Measurements from ENCODE around the gene PDE9A. TPM values are rescaled to one million over a fixed set of nuclear protein-coding genes. Genes with fewer than 3 reads are reported as not detected.

Gene PDE9A
- total RNA-seq, 1 experiment from 2014 or later: not detected

DNA sequence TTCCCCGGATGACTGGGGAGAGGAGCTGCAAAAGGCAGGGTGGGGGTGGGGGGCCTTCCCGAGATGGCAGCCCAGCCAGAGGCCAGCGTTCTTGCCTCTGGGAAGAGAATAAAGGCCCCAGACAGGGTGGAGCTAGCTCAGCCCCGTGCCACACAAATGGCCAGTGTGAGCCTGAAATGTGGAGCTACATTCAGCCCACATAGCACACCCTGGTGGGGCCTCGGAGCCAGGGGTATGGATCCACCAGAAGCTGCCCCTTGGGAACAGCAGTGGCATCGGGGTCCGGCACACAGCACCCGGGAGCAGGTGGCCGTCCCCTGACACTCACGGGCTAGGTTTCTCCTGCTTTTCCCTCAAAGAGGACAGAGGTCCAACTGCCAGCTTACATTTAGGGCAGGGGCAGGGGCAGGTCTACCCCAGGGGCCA lies 93.9 kb downstream of the PDE9A start:
- Histone ChIP-seq H3K9ac (ENCODE audit: low read length) (no peak overlapping the region), H3K4me1 (ENCODE audit: low read length) (no peaks in the 10 kb centered on the region), H3K79me2 (ENCODE audit: low read length) (no peaks in the 10 kb centered on the region), H3K4me2 (ENCODE audit: low read depth, low read length, poor library complexity, severe bottlenecking) (no peak overlapping the region), H4K20me1 (ENCODE audit: insufficient read depth, low read depth, low read length) (0 out of 2 replicates have a peak, but pooled peaks cover 4% of the 10 kb centered on the region), H3K27ac (ENCODE audit: low read length) (no peak overlapping the region), H3K27me3 (ENCODE audit: low read length) (no peaks in the 10 kb centered on the region), H3K4me3 (ENCODE audit: low read length) (no peak overlapping the region), H3K9me3 (ENCODE audit: low read length) (no peaks in the 10 kb centered on the region), H2AFZ (ENCODE audit: low read length) (no peak overlapping the region), H3K9me2 (replicated peaks; ENCODE audit: insufficient read depth, low read length) (no peaks in the 10 kb centered on the region), H3K36me3 (ENCODE audit: insufficient read depth, low read length) (no peaks in the 10 kb centered on the region)
- no peak for DNase-seq

DNA sequence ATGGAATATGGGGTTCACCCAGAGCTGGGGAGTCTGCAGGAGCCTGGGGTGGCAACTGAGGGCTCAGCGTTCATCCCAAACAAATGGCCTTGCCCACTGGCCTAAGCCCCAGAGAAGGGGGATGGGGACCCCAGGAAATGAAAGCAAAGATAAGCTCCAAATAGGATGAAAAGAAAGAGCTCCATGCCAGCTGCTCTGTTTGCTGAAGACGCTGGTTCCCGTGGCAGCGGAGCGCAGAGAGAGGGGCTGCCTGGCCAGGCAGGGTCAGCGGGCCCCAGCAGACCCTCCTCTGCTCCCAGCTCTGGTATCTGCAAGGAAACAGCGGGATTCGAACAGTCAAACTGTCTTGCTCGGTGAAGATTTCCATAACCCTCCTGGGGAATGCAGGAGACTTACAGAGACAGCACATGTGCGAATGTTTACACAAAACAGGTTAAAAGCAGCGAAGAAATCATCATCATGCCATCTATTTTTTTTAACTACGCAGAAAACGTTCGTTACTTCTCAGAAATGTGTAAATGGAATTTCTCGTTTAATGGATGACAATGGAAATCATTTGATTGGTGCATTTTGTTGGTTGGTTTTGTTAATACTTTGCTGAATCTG lies 94.4 kb downstream of the PDE9A start:
- no peaks in the 10 kb centered on the region for H3K9me3 ChIP-seq (ENCODE audit: low read length)
- no peak overlapping the region for H3K4me3 ChIP-seq (ENCODE audit: low read length)
- no peak overlapping the region for H3K4me2 ChIP-seq (ENCODE audit: low read depth, low read length, poor library complexity, severe bottlenecking)
- no peak overlapping the region for H2AFZ ChIP-seq (ENCODE audit: low read length)
- no peaks in the 10 kb centered on the region for H3K9me2 ChIP-seq (replicated peaks; ENCODE audit: insufficient read depth, low read length)
- no peaks in the 10 kb centered on the region for H3K4me1 ChIP-seq (ENCODE audit: low read length)
- no peaks in the 10 kb centered on the region for H3K79me2 ChIP-seq (ENCODE audit: low read length)
- no peak overlapping the region for H3K27ac ChIP-seq (ENCODE audit: low read length)
- H3K27me3 ChIP-seq (ENCODE audit: low read length): no peaks in the 10 kb centered on the region
- no peak for DNase-seq
- 0 out of 2 replicates have a peak, but pooled peaks cover 4% of the 10 kb centered on the region for H4K20me1 ChIP-seq (ENCODE audit: insufficient read depth, low read depth, low read length)
- no peaks in the 10 kb centered on the region for H3K36me3 ChIP-seq (ENCODE audit: insufficient read depth, low read length)
- no peak overlapping the region for H3K9ac ChIP-seq (ENCODE audit: low read length)

DNA sequence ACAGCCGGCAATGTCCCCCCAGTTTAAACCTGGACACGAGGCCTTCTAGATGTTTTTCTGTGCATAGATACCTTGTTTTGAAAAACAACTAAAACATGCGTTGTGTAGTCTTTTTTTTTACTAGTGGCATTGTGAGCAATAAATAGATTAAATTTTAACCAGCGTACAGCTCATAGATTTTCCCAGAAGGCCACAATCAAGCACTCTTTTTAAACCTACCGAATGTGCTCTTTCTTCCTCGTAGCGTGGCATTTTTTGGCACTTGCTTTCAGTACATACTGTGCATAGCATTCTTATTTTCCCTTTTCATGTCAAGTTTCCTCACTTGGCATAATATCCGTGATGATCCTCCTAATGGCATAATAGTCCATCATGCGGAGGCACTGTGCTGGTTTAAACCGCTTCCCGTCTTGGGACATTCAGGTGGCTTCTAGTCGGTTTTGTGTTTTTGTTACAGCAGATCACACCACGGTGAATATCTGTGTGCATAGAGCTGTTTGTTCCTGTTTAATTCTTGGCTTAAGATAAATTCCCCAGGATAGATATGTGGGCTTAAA lies 95.3 kb downstream of the PDE9A start:
- H4K20me1 ChIP-seq (ENCODE audit: insufficient read depth, low read depth, low read length): 0 out of 2 replicates have a peak, but pooled peaks cover 4% of the 10 kb centered on the region
- no peak for DNase-seq
- H3K79me2 ChIP-seq (ENCODE audit: low read length): no peaks in the 10 kb centered on the region
- no peak overlapping the region for H3K4me2 ChIP-seq (ENCODE audit: low read depth, low read length, poor library complexity, severe bottlenecking)
- no peaks in the 10 kb centered on the region for H3K9me2 ChIP-seq (replicated peaks; ENCODE audit: insufficient read depth, low read length)
- H3K9ac ChIP-seq (ENCODE audit: low read length): no peak overlapping the region
- H3K4me3 ChIP-seq (ENCODE audit: low read length): no peak overlapping the region
- no peaks in the 10 kb centered on the region for H3K4me1 ChIP-seq (ENCODE audit: low read length)
- H3K36me3 ChIP-seq (ENCODE audit: insufficient read depth, low read length): no peaks in the 10 kb centered on the region
- H3K9me3 ChIP-seq (ENCODE audit: low read length): no peaks in the 10 kb centered on the region
- no peak overlapping the region for H3K27ac ChIP-seq (ENCODE audit: low read length)
- no peaks in the 10 kb centered on the region for H3K27me3 ChIP-seq (ENCODE audit: low read length)
- H2AFZ ChIP-seq (ENCODE audit: low read length): no peak overlapping the region

DNA sequence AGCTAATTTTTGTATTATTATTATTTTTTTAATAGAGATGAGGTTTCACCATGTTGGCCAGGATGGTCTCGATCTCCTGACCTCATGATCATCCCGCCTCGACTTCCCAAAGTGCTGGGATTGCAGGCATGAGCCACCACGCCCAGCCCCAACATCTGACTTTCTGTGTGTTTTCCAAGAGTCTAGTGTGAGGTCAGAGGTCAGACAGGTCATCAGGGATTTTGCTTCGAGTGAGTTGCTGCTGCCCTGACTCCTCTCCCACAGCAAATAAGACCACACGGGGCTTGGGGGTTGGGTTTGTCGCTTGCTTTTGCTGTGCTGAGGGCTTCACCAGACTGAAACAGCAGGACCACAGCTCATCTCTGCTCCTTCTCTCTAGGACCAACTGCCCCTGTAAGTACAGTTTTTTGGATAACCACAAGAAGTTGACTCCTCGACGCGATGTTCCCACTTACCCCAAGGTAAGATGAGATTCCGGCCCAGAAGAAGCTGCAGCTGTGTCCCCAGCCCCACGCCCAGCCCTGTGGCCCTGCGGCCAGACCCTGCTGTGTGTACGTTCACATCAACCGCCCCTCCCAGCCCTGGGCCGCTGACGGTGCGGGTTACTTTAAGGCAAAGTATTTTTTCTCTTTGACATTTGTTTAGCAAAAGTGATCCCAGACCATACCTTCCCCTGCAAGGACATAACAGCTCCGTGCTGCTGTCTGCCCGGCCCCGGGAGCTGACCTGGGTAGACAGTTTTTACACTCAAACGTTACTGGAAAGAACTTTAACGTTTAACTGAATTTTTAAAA lies 97.5 kb downstream of the PDE9A start:
- Histone ChIP-seq H3K4me3 (ENCODE audit: low read length) (no peak overlapping the region), H3K4me2 (ENCODE audit: low read depth, low read length, poor library complexity, severe bottlenecking) (no peak overlapping the region), H3K4me1 (ENCODE audit: low read length) (no peaks in the 10 kb centered on the region), H3K79me2 (ENCODE audit: low read length) (no peaks in the 10 kb centered on the region), H3K36me3 (ENCODE audit: insufficient read depth, low read length) (no peaks in the 10 kb centered on the region), H3K27ac (ENCODE audit: low read length) (no peak overlapping the region), H4K20me1 (ENCODE audit: insufficient read depth, low read depth, low read length) (0 out of 2 replicates have a peak, but pooled peaks cover 4% of the 10 kb centered on the region), H3K9me2 (replicated peaks; ENCODE audit: insufficient read depth, low read length) (no peaks in the 10 kb centered on the region), H3K9ac (ENCODE audit: low read length) (no peak overlapping the region), H3K9me3 (ENCODE audit: low read length) (no peaks in the 10 kb centered on the region), H2AFZ (ENCODE audit: low read length) (no peak overlapping the region), H3K27me3 (ENCODE audit: low read length) (no peaks in the 10 kb centered on the region)
- no peak for DNase-seq

DNA sequence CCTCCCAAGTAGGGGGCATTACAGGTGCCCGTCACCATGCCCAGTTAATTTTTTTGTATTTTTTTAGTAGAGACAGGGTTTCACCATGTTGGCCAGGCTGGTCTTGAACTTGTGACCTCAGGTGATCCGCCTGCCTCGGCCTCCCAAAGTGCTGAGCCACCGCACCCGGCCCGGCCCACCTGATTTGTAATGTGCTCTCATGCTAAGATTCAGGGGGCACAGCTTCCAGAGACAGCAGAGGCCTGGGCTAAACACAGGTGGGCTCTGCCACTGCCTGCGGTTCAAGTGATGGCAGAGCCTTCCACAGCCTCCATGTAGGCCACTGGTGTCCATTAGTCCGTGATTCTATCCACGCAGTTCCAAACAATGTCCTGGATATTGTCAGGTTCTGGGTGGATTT lies 98.4 kb downstream of the PDE9A start:
- no peaks in the 10 kb centered on the region for H3K36me3 ChIP-seq (ENCODE audit: insufficient read depth, low read length)
- H3K9me2 ChIP-seq (replicated peaks; ENCODE audit: insufficient read depth, low read length): no peaks in the 10 kb centered on the region

DNA sequence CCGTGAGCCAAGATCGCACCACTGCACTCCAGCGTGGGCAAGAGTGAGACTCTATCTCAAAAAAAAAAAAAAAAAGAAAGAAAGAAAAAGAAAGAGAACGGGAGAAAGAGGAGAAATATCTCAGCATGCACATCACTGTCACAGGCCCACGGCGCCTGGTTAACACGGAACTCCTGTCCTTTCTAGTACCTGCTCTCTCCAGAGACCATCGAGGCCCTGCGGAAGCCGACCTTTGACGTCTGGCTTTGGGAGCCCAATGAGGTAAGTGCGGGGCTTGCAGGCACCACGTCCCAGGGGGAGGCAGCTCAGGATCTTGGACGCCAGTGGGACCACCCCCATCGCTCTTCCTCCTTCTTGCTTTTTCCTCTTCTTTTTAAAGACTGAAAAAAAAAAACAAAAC lies 100.4 kb downstream of the PDE9A start:
- Histone ChIP-seq H3K4me1 (ENCODE audit: low read length) (no peaks in the 10 kb centered on the region), H2AFZ (ENCODE audit: low read length) (no peak overlapping the region), H3K9ac (ENCODE audit: low read length) (no peak overlapping the region), H3K9me3 (ENCODE audit: low read length) (no peaks in the 10 kb centered on the region), H3K4me3 (ENCODE audit: low read length) (no peak overlapping the region), H3K27me3 (ENCODE audit: low read length) (no peaks in the 10 kb centered on the region), H4K20me1 (ENCODE audit: insufficient read depth, low read depth, low read length) (0 out of 2 replicates have a peak, but pooled peaks cover 4% of the 10 kb centered on the region), H3K9me2 (replicated peaks; ENCODE audit: insufficient read depth, low read length) (no peaks in the 10 kb centered on the region), H3K79me2 (ENCODE audit: low read length) (no peaks in the 10 kb centered on the region), H3K4me2 (ENCODE audit: low read depth, low read length, poor library complexity, severe bottlenecking) (no peak overlapping the region), H3K36me3 (ENCODE audit: insufficient read depth, low read length) (no peaks in the 10 kb centered on the region), H3K27ac (ENCODE audit: low read length) (no peak overlapping the region)
- no peak for DNase-seq

More for the DNA sequence above, 98.4 kb downstream of the PDE9A start:
- Histone ChIP-seq H3K9me3 (ENCODE audit: low read length) (no peaks in the 10 kb centered on the region), H3K79me2 (ENCODE audit: low read length) (no peaks in the 10 kb centered on the region), H3K4me2 (ENCODE audit: low read depth, low read length, poor library complexity, severe bottlenecking) (no peak overlapping the region), H3K4me1 (ENCODE audit: low read length) (no peaks in the 10 kb centered on the region), H3K4me3 (ENCODE audit: low read length) (no peak overlapping the region), H2AFZ (ENCODE audit: low read length) (no peak overlapping the region), H4K20me1 (ENCODE audit: insufficient read depth, low read depth, low read length) (0 out of 2 replicates have a peak, but pooled peaks cover 4% of the 10 kb centered on the region), H3K27me3 (ENCODE audit: low read length) (no peaks in the 10 kb centered on the region), H3K9ac (ENCODE audit: low read length) (no peak overlapping the region), H3K27ac (ENCODE audit: low read length) (no peak overlapping the region)
- DNase-seq: no peak

DNA sequence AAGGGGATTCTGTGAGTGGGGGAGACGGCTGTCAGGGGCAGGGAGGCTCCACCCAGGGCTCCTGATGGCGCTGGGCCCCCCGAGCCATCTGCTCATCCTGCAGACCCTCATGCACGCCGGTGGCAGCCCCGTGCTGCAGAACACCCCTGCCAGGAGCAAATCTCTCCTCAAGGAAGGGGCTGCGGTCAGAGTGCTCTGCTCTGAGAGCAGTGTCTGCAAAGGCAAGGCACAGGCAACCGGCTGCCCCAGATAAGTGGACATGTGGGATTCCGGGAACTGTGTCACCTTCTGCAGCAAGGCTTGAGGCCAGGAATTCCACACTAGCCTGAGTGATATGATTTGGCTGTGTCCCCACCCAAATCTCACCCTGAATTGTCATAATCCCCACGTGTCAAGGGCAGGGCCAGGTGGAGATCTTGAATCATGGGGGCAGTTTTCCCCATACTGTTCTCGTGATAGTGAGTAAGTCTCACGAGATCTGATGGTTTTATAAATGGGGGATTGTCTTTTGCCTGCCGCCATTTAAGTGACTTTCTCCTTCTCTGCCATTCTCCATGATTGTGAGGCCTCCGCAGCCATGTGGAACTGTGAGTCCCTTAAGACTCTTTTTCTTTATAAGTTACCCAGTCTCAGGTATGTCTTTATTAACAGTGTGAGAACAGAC lies 101.0 kb downstream of the PDE9A start:
- Histone ChIP-seq H3K9me3 (ENCODE audit: low read length) (no peaks in the 10 kb centered on the region), H3K79me2 (ENCODE audit: low read length) (no peaks in the 10 kb centered on the region), H3K9ac (ENCODE audit: low read length) (no peak overlapping the region), H3K27ac (ENCODE audit: low read length) (no peak overlapping the region), H3K9me2 (replicated peaks; ENCODE audit: insufficient read depth, low read length) (no peaks in the 10 kb centered on the region), H3K4me2 (ENCODE audit: low read depth, low read length, poor library complexity, severe bottlenecking) (no peak overlapping the region), H4K20me1 (ENCODE audit: insufficient read depth, low read depth, low read length) (no peaks in the 10 kb centered on the region), H3K36me3 (ENCODE audit: insufficient read depth, low read length) (no peaks in the 10 kb centered on the region), H3K4me1 (ENCODE audit: low read length) (no peaks in the 10 kb centered on the region), H3K4me3 (ENCODE audit: low read length) (no peak overlapping the region), H2AFZ (ENCODE audit: low read length) (no peak overlapping the region), H3K27me3 (ENCODE audit: low read length) (no peaks in the 10 kb centered on the region)
- DNase-seq: no peak
